NCI-H69 (cell line): ENCODE data around the gene FGF18.

Experiments used
- DNase-seq: peaks from one replicate; lab custom pipeline; 2025; lab: John Stamatoyannopoulos, UW

Gene FGF18

DNA sequence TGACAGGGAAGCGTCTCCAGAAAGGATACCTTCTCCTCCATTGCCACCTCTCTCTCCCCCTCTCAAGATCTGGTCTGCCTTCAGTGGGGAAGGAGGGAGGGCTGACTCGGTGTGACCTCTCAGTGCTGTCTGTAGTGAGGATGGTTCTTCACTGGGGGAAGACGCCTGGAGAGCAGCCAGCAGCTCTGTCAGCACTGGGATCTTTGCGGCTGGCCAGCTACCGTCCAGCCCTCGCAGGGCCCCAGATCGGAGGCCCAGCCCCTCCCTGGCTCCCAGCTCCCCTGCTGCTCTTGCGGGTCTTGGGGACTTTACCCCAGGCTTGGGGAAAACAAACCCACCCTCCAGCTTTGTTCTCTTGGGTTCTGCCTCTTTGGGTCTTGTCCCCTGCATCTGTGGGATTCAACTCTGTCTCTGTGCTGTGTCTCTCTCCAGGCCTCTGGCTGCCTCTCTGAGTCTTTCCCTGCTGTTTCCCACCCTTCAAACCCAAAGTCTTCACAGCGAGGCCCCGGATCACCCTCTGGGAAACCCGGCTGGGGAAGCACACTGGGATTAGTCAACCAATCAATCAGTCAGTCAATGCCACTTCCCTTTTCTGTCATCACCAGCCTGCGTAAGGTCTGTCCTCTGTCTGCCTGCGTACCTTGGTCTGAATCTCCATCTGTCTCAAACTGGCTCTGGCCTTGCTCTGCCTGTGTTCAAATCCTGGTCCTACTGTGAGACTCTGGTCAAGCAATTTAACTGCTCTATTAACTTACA is 23.0 kb downstream of the FGF18 start:
- no peak for DNase-seq

DNA sequence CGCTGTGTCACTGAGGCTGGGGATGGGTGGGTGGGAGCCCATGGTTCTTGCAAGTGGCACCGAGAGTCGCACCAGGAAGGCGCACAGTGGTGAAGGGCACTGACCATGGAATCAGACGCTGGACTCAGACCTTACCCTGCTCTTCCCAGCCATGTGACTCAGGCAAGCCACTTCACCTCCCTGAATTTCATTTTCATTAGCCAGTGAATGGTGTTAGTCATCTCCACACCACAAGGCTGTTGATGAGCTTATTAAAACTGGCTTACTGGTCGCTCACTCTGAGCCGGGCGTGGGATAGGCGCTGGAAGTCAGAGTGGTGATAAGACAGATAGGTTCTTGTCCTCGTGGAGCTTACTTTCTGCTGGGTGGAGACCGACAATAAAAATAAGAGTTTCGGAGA is 25.1 kb downstream of the FGF18 start:
- no peak for DNase-seq

DNA sequence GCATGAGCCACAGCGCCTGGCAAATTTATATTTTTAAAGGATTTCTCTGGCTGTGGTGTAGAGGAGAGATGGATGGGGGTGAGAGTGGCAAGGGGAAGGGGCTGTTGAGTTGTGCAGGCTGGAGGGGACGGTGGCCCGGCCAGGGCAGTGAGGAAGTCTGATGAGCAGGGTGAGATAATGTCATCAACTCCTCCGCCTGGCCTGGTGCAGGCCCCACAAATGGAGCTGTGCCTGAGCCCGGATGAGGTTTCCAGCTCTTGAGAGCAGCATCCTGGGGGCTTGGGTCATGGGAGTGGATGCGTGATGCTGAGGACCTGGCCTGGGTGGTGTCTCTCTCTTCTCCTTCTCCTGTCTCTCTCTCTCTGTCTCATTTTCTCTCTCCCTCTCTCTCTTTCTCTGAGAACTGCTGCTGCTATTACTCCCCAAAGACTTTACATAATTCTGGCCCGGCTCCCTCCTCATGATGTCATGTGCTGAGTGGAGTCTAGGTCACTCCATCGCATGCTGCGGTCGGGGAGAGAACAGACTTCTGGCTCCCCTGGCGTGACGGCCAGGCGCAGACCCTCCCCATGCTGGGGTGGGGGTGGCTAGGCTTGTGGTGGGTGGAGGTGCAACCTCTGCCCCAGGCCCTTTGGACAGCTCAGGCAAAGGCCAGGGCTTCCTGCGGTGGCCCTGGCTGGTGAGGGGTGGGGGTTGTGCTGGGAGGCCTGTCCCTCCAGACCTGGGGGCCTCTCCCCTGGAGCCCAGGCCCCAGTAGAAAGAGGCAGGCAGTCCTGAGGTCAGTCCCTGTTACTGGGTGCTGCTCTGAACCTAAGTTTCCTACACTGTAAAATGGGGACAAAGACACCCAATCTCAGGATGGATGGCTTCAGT is 26.4 kb downstream of the FGF18 start:
- no peak for DNase-seq

DNA sequence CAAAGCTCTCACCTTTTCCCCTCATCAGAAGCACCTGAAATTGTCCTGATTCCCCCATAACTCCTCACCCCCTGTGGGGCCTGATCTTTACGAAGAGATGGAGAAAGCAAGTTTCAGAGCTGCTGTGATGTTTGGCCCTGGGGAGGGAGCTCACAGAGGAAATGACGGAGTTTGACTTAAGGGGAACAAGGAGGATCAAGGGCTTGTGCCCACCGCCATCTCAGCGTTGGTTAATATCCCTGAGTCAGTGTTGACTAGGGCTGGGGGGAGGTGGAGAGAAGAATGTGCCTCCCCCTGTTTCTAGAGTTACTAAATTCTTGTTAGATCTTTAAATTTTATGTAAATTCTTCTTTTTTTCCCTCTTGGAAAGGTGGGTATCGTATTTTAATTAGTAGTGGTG is 27.8 kb downstream of the FGF18 start:
- no peak for DNase-seq

- DNase-seq: no peak
Measured at GRCh38 chr5:171449426-171449825, 30.0 kb downstream of the FGF18 start.

DNA sequence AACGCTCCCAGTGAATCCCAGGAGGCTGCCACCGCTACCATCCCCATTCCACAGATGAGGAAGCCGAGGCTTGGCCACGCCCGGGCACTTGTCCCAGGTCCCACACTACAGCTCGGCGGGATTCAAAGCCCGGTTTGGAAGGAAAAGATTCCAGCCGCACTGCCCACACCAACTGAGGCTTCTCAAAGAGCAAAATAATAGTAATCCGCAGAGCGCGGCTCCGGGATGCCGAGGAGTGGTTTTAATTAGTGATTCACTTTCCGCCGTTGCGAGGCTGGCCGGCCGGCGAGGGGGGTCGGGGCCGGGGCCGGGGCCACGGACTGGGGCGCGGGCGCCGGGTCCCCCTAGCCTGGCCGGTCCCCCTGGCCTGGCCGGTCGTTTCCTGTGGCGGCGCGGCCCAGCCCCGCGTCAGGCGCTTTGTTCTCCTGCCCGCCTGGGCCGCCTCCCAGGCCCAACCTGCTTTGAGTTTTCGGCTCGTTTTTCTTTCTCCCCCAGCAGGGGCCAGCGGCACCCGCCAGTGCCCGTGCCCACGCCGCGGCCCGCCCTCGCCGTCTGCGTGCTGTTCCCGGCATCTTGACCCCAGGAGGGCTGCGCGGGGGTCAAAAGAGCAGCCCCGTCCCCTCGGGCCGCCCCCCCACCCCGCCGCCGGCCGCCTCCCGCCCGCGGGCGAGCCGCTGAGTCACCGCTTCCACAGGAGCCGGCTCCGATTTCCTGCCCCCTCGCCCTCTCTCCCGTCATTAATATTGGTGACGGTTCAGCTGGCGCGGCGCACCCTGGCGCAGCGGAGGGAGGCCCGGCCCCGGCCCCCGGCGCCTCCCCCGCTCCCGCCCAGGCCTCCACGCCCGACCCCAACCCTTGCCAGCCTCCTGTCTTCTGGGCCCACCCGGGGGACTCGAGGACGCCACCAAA is 31.2 kb downstream of the FGF18 start:
- peak; percentile 90 for DNase-seq

- DNase-seq: peak; percentile 55
Measured at GRCh38 chr5:171451421-171451820, 32.0 kb downstream of the FGF18 start.

GRCh38 chr5:171453056-171453725 is 33.7 kb downstream of the FGF18 start:
- DNase-seq: peak; percentile 16

- DNase-seq: no peak
Measured at GRCh38 chr5:171453988-171454387, 34.5 kb downstream of the FGF18 start.

DNA sequence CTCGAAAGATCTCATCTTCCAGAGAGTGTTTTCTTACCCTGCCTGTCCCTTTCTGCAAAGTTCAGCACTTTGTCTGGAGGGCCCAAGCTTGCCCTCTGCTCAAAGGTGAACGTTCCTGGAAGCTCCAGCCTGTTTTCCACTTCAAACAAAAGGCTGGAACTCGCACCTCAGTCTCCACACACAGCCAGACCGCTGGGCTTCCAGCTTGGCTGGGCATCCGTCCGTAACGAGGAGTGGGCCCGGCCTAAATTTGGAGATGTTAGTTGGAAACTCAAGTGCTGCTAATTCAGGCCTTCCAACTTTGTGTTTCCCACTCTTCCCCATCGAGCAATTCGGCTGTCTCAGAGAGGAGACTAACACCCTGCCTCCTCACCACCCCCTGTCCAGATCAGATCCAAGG is 35.1 kb downstream of the FGF18 start:
- no peak for DNase-seq

- DNase-seq: no peak
Measured at GRCh38 chr5:171455522-171455921, 36.1 kb downstream of the FGF18 start.

DNA sequence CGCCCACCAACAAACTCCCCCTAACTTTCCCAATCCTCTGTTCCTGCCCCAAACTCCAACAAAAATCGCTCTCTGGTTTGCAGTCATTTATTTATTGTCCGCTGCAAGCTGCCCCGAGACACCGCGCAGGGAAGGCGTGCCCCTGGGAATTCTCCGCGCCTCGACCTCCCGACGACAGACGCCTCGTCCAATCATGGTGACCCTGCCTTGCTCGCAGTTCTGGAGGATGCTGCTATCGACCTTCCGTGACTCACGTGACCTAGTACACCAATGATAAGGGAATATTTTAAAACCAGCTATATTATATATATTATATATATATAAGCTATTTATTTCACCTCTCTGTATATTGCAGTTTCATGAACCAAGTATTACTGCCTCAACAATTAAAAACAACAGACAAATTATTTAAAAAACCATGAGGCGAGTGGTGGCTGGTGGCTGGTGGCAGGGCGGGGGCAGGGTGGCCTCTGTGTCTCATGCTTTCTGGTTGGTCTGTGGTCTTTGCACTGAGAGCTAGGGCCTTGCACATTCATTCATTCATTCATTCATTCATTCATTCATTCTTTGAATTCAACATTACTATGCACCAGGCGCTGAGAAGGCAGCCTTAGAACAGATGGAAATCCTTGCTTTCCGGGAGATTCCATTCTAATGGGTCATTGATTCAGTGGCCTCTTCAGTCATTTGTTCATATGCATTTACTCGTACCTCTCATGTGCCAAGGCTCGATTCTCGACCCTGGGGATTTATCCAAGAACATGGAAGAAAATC is 37.9 kb downstream of the FGF18 start:
- DNase-seq: no peak

GRCh38 chr5:171459839-171460238 is 40.4 kb downstream of the FGF18 start:
- no peak for DNase-seq

DNA sequence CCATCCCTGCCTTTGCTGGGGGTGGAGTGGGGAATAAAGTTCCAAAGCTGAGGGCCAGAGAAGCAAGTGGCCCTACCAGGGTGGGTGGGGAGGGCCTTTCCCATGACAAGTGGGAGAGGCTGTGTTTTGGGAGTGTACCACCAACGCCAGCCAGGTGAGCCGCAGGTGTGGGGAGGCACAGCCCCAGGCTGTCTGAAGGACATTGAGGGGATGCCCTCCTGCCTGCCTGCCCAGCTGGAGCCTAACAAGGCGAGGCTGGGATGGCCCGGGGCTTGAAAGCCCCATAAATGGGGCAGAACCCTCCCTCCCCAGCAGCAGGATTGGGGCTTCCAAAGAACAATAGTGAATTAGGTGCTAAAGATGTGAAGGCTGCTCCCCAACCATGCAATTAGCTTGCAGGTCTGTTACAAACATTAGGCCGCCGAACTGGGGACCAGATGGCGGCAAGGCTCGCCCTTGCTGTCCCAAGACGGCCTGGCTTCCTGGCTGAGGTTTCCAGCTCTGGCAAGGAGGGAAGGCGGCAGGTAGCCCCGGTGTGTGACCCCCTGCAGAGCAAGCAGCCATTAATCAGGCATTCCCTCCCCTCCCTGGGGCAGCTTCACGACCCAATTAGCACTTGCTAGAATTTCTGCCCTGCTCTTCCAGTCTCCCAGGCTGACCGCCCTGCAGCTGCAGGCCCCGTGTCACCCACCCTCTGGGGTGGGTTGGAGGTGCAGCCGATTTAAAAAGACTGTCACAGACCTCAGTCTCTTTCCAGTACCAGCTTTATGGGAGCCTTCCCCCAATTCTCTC is 42.9 kb downstream of the FGF18 start:
- peak; percentile 99 for DNase-seq

DNA sequence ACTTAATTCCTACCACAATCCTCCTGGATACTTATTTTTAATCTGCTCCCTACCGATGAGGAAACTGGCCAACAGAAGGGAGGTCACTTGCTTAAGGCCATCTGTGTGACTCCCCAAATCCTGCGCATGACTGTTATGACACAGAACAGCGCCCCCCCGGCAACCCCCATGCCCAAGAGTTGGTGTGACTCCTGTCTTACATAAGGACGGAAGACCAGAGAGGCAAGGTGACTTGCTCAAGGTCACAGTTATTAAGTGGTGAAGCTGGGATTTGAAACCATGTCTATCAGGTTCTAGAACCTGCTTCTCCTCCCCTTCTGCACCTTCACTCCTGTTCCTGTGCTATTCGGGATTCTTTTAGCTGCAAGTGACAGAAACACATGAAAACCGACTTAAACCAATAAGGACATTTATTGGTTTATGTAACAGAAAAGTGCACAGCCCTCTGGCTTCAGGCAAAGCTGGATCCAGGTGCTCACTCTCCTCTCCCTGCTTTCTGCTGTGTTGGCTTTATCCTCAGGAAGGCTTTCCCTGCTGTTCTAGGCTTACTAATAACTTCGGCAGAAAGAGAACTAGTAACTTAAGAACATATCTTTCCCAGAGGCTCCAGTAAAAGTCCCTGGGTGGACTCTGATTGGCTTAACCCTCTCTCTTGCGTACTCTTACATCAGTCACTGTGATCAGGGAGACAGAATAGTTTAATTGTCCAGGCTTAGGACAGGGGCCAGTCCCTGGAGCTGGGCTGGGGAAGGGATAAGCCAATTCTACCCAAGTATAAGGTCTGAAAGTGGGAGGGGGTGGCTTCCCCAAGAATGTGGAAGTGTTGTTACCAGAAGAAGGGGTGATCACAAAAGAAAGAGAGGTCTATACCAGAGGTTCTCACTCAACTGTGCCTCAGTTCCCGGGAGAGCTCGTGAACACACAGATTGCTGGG is 43.7 kb downstream of the FGF18 start:
- peak; percentile 31 for DNase-seq

- DNase-seq: peak; percentile 26
Measured at GRCh38 chr5:171463862-171464229, 44.4 kb downstream of the FGF18 start.

- no peak for DNase-seq
Measured at GRCh38 chr5:171464829-171465228, 45.4 kb downstream of the FGF18 start.

DNA sequence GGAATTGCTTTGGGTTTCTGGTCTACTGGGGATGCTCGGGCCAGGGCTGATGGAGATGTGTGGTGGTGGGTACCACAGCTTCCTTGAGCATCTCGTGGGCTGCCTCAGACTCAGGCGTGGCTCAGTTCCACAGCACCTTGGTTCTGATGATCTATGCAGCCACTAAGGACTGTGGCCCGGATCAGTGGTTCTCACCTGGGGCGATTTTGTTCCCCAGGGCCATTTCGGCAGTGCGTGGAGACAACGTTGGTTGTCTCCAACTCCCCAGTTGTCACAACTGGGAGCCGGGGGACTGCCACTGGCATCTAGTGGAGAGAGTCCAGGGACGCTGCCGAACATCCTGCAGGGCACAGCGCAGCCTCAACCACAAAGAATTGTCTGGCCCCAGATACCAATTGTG is 47.7 kb downstream of the FGF18 start:
- DNase-seq: no peak

- DNase-seq: peak; percentile 99
Measured at GRCh38 chr5:171469326-171469725, 49.9 kb downstream of the FGF18 start.
